ENCODE measurements around the gene USP12.

DNA sequence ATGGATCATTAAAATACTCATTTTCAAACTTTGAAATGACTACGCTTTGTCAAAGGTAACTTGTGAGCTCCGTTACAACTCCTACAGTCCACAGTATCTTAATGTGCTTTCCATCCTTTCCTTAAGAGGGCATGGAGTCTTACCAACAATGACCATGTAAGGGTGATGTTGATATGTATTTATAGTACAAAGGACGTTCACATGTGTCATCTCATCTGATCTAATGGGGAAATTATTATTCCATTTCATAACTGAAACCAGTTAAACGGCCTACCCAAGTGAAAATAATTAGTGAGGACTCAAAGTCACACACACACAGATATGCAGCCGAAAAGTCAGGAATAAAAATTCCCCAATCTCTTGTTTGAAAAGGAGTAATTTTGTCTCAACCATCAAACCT is 9.6 kb downstream of the USP12 start:
- TF ChIP-seq, protein P1, sequence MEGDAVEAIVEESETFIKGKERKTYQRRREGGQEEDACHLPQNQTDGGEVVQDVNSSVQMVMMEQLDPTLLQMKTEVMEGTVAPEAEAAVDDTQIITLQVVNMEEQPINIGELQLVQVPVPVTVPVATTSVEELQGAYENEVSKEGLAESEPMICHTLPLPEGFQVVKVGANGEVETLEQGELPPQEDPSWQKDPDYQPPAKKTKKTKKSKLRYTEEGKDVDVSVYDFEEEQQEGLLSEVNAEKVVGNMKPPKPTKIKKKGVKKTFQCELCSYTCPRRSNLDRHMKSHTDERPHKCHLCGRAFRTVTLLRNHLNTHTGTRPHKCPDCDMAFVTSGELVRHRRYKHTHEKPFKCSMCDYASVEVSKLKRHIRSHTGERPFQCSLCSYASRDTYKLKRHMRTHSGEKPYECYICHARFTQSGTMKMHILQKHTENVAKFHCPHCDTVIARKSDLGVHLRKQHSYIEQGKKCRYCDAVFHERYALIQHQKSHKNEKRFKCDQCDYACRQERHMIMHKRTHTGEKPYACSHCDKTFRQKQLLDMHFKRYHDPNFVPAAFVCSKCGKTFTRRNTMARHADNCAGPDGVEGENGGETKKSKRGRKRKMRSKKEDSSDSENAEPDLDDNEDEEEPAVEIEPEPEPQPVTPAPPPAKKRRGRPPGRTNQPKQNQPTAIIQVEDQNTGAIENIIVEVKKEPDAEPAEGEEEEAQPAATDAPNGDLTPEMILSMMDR (IDR thresholded peaks at IDR 0.05): no peak
- no peak for TF ChIP-seq POLR2AphosphoS5 (IDR thresholded peaks at IDR 0.05)

Data from prostate gland (tissue), 2 donors.